Head of caudate nucleus (tissue), 42 donors: ENCODE measurements around the gene RIMBP3C.
"Not testable (repeated sequence)": the region's sequence is repeated elsewhere in the genome, so short reads cannot be mapped to it uniquely, and the experiment has no call there.

Experiments used
- DNase-seq, 42 donors: peaks; one replicate each; pipeline versions ENCODE4 v3.0.0 to v3.0.0-alpha.2; 2020 to 2021; ENCODE audit warnings: mixed read lengths in 7 of 42
- intact Hi-C: fragments of 100-400 bp; cut with DNase I; formaldehyde crosslinking; loops from one replicate; pipeline ENCODE4 v1.15.0; 2022

RIMBP3C gene

GRCh38 chr22:21549558-21549957, 1.7 kb downstream of the RIMBP3C start:
- intact Hi-C loops, DNase-seq: not testable (repeated sequence)

DNA sequence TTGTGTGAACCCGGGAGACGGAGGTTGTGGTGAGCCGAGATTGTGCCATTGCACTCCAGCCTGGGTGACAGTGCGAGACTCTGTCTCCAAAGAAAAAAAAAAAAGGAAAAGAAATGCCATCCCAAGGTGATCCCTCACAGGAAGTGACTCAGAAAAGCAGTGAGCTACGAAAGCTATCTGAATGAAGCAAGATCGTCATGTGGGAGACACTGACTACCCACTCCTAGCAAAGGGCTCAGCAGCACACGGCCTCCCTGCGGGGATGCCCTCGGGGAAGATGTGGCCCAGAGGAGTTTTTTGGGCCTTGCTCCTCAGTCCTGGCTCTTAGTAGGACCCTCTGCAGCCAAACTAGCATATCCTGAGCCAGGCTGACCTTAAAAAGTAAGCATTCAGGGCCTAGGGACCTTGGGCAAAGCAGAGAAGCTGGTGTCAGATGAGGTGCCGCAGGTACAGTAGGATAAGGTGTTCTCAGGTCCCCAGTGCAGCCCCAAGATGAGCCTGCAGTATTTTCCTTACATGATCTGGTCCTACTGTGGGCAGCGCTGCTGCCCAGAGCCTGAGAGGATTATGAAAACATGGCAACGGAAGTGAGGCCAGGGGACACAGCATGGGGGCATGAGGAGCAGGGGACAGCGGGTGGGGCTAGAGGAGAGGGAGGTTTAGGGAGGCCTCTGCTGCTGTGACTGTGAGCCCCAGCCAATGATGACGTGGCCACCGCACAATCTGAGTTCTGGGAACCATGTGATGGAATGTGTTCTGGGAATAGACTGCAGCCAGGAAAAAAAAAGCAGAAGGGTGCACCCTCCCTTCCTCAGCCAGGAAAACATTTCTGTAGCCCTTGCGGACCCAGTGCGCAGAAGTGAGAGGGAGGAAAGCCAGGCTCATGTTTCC, 6.6 kb downstream of the RIMBP3C start:
- peak in 2 of 42 donors; percentile 20 to 30 for DNase-seq
- intact Hi-C loops = not testable (repeated sequence)

GRCh38 chr22:21539862-21540261, 11.4 kb downstream of the RIMBP3C start:
- DNase-seq, intact Hi-C loops: not testable (repeated sequence)

- DNase-seq, intact Hi-C loops: not testable (repeated sequence)
Measured at GRCh38 chr22:21532863-21533648, 18.2 kb downstream of the RIMBP3C start.

DNA sequence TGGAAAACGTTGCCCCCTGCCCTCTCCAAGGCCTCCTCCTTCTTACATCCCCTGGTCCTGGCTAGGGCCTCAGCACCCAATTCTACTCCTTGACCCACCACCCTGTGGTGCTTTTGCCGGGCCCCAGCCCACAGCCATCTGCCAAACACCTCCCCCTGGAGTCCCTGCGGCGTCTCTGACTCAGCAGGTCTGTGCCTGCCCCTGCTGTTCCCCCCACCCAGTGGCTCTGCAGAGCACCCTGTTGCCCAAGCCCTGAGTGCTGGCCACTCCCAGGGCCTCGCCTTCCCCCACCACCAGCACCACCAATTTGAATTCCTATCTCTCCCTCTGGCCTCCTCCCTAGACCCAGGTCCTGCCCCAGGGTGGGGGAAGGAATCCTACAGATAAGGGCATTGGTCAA, 19.7 kb downstream of the RIMBP3C start:
- intact Hi-C loops, DNase-seq: not testable (repeated sequence)

- DNase-seq, intact Hi-C loops: not testable (repeated sequence)
Measured at GRCh38 chr22:21526705-21527500, 24.4 kb downstream of the RIMBP3C start.

DNA sequence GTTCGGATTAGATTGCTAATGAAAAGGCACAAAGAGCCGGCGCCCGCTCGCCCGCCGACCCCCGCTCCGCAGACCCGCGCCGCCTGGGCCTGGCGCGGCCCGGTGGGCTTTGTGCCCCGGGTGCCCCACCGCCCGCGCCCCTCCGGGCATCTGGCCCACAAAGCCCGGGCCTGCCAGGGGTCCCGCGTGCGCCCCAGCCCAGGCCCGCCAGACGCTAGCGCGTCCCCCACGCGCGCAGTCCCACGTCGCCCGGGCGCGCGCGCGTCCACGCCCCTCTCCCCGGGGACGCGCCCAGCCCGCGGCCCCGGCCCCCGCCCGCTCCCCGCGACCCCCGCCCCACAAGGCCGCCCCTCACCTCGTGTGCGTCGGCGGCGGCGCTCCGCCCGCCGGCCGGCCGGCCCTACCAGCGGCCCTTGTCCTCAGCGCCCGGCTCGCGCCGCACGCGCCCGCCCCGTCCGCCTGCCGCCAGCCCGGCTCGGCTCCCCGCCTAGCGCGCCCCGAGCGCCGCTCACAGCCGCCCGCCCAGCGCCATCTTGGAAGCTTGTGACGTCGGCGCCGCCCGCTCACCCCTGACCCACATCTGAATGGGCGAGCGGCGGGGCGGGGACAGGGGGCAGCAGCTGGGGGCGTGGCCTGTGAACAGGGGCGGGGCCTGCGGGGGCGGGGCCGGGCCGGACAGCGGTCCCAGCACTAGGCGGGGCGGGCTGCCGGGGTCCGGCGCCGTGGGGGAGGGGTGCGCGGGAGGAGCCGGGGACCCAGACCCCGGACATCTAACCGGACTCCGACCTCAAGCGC, 34.1 kb downstream of the RIMBP3C start:
- DNase-seq, intact Hi-C loops: not testable (repeated sequence)

DNA sequence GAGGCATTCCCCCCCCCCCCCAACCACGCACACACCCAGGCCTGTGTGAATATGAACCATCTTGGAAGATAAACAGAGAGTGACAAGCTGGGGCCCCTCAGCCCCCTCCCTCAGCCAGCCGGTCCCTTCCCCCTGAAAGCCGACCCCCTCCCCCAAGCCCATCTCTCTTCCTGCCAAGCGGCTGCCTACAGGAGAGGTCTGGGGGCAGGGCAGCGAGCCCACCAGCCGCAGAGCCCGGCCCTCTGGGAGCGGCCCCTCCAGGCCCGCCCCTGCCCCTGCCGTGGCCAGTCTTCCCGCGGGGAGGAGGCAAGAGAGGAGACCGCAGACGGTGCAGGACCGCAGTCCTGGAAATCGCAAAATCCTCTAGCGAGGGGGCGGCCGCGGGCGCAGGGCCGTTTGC, 34.7 kb downstream of the RIMBP3C start:
- intact Hi-C loops, DNase-seq: not testable (repeated sequence)

DNA sequence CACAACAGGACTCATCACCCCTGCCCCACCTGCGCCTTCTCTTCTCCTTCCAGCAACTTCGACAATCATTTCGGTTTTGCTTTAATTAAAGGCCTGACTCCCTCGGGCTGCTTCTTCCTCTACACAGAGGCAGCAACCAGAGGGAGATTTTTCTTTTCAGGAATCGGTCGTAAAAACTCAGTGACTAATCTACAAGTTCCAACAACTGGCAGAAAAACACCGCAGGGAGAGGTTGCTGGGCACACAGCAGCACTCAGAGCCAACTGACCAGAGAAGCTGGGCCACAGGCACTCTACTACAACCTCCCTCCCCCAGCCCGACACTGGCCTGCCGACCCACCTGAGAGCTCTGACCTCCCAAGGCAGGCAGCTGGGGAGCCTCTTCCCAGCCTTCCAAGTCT, 36.0 kb downstream of the RIMBP3C start:
- DNase-seq, intact Hi-C loops: not testable (repeated sequence)

- DNase-seq, intact Hi-C loops: not testable (repeated sequence)
Measured at GRCh38 chr22:21514117-21514516, 37.1 kb downstream of the RIMBP3C start.

- intact Hi-C loops = not testable (repeated sequence)
- DNase-seq = peak in 5 of 42 donors; percentile 1 to 27 (median 6)
Measured at GRCh38 chr22:21512022-21512421, 39.2 kb downstream of the RIMBP3C start.

DNA sequence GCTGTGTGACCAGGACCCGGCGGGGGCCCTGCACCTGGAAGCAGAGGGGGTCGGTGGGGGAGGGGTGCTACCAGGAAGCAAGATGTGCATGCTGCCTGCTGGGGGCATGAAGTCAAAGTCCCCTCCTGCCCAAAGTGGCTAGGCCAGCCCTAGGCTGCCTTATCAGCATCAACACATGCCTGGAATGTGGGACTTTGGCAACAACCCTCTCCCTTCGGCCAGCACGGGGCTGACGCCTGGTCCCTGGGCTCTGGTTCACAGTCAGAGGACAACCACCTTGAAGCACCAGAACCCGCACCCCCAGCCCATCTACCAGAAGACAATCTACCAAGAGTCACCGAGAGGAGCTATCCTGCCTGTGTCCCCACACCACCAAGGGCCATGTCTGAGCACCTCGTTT, 40.9 kb downstream of the RIMBP3C start:
- DNase-seq, intact Hi-C loops: not testable (repeated sequence)

DNA sequence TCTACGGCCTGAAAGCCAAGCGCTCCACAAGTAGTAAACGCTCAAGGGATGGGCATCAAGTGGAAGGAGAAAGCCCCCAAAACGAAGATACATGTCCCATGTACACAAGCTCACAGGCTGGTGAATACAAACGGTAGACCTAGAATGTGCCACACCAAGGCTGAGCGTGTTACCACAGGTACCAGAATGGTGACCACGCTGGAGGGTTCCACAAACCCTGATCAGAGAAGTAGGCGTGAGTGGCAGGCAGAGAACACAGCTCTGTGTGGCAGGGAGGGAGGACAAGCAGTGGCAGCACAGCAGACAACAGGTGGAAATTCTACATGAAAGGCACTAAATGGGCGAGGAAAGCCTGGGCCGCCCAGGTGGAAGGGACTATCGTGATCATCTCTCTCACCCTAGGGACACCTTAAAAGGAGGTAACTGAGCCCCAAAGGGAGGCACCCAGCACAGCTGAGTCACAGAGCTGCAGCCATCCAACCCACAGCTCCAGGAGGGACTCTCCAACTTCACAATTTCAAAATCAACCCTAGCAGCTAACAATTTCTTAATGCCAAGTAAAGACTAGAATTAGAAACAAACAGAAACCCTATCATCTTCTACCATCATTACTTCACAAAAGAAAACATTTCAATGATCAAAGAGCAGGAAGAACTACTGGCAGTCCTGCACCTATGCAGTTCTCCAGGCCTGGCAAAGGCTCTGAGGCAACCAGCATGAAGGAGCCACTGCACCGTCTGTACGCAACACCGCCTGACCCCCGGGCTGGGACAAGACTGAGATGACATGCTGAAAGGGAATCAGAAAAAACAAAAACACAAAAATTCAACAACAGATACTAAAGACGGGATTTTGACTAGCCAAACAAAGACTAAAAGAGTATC, 51.4 kb downstream of the RIMBP3C start:
- DNase-seq, intact Hi-C loops: not testable (repeated sequence)

GRCh38 chr22:21498489-21498888, 52.8 kb downstream of the RIMBP3C start:
- DNase-seq, intact Hi-C loops: not testable (repeated sequence)

GRCh38 chr22:21497984-21498383, 53.3 kb downstream of the RIMBP3C start:
- DNase-seq, intact Hi-C loops: not testable (repeated sequence)
